Nephron progenitor cell (in vitro differentiated cells): ENCODE results near the gene NAA40.
A peak's percentile ranks its signal among the peaks of the same experiment; 100 is the strongest.

Source experiments
- DNase-seq: peaks from one replicate; pipeline ENCODE4 v3.0.0; 2021
- H3K27ac Mint-ChIP-seq: 2 replicates; pipeline ENCODE4 v1.8.0; 2021; ENCODE audit warnings: mild to moderate bottlenecking, moderate library complexity, mixed read lengths
- H3K27me3 Mint-ChIP-seq: 2 replicates; pipeline ENCODE4 v1.8.0; 2021; ENCODE audit warnings: mild to moderate bottlenecking, low read depth, mixed read lengths; ENCODE audit not compliant: poor library complexity
- H3K36me3 Mint-ChIP-seq: 2 replicates; pipeline ENCODE4 v1.8.0; 2021; ENCODE audit warnings: low read depth, mixed read lengths
- H3K4me1 Mint-ChIP-seq: 2 replicates; pipeline ENCODE4 v1.8.0; 2021; ENCODE audit warnings: mixed read lengths
- H3K4me3 Mint-ChIP-seq: 2 replicates; pipeline ENCODE4 v1.8.0; 2021; ENCODE audit warnings: mild to moderate bottlenecking, moderate library complexity, mixed read lengths
- H3K9me3 Mint-ChIP-seq: 2 replicates; pipeline ENCODE4 v1.8.0; 2021; ENCODE audit warnings: mild to moderate bottlenecking, moderate library complexity, mixed read lengths
- CTCF ChIP-seq: fragments of 200-600 bp; sonication (generic); IDR thresholded peaks from 2 replicates; pipeline ENCODE4 v1.5.0; 2021; ENCODE audit warnings: antibody characterized with exemption

The NAA40 gene

DNA sequence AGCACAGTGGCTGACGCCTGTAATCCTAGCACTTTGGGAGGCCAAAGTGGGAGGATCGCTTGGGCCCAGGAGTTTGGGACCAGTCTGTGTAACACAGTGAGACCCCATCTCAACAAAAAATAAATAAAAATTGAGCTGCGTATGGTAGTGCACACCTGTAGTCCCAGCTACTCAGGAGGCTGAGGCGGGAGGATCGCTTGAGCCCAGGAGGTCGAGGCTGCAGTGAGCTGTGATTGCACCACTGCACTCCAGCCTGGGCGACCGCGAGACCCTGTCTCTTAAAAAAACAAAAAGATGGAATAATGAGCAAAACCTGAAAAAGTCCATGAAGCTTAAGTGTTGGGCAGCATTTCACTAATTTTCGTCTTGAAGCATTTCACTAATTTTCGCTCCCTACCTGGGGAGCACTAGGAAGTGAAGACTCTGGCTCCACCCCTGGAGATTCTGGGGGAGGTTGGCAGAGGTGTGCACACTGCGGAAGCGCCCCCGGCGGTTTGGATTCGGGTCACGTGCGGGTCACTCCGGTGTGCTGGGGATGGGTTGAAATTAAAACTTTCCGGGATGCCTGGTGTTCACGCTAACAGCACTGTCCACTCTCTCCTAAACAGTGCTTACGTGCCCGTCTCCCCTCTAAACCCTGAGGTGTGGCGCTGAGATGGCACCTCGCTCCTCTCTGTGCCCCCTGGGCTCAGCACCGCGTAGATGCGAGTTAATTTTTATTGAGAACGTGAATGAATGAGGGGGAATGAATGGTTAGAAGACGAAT, 906 bp upstream of the NAA40 start:
- no peaks in the 10 kb centered on the region for H3K36me3 Mint-ChIP-seq
- no peak for TF ChIP-seq CTCF
- H3K27me3 Mint-ChIP-seq: no peaks in the 10 kb centered on the region
- H3K27ac Mint-ChIP-seq: peak overlapping the region; percentile 97
- peaks cover 66% of the 10 kb centered on the region for H3K4me1 Mint-ChIP-seq
- H3K4me3 Mint-ChIP-seq: peak overlapping the region; percentile 84
- DNase-seq: peak; percentile 36
- H3K9me3 Mint-ChIP-seq: peaks cover 4% of the 10 kb centered on the region

DNA sequence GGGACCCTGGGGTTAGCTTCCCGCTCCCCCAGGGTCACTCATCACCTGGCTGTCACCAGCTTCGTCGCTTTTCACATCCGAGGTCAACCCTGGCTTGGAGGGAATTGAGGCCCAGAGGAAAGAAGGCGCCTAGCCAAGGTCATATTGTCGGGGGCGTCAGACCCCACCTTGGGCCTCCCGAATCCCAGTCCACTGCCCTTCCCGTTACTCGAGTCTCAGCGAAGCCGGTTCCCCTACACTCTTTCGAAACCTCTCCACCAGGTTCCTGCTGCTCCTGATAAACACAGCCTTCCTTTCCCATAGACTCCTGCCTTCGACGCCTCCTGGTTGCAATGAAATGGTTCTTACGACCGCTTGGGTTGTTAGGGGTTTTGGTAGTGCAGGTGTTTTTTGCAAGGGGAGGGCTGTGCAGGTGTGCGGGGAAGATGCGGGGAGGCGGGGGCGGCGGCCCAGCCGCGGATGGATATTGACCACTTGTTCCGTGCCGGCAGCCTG, 642 bp downstream of the NAA40 start:
- Mint-ChIP-seq H3K4me1 (peaks cover 79% of the 10 kb centered on the region), H3K36me3 (no peaks in the 10 kb centered on the region), H3K4me3 (peak overlapping the region; percentile 89), H3K9me3 (peaks cover 4% of the 10 kb centered on the region), H3K27ac (peak overlapping the region; percentile 86), H3K27me3 (no peaks in the 10 kb centered on the region)
- DNase-seq: no peak
- no peak for TF ChIP-seq CTCF

GRCh38 chr11:63940786-63941185, 2.0 kb downstream of the NAA40 start:
- H3K4me1 Mint-ChIP-seq: peaks cover 82% of the 10 kb centered on the region
- H3K9me3 Mint-ChIP-seq: no peaks in the 10 kb centered on the region
- H3K4me3 Mint-ChIP-seq: peak overlapping the region; percentile 89
- no peak for DNase-seq
- peaks cover 5% of the 10 kb centered on the region for H3K27me3 Mint-ChIP-seq
- no peaks in the 10 kb centered on the region for H3K36me3 Mint-ChIP-seq
- no peak for TF ChIP-seq CTCF
- no peak overlapping the region for H3K27ac Mint-ChIP-seq

DNA sequence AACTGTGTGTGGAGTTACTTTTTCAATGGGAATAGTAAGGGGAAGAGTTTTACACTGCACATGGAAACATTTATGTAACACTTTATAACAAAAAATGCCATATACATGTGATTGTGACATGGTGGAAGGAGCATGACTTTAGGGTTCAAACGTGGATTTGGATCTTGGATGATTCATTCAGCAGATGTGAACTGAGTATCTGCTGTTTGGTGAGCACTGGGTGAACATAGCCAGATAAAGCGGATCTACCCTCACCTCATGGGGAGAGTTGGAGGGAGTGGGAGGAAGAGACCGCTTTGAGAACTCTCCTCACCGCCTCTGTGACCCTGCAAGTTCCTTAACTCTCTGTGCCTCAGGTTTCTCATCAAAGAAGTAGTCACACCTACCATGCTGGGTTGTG, 3.1 kb downstream of the NAA40 start:
- no peak for TF ChIP-seq CTCF
- peak overlapping the region; percentile 89 for H3K4me3 Mint-ChIP-seq
- H3K36me3 Mint-ChIP-seq: peaks cover 4% of the 10 kb centered on the region
- no peak for DNase-seq
- H3K27ac Mint-ChIP-seq: peak overlapping the region; percentile 86
- peaks cover 80% of the 10 kb centered on the region for H3K4me1 Mint-ChIP-seq
- peaks cover 7% of the 10 kb centered on the region for H3K27me3 Mint-ChIP-seq
- no peaks in the 10 kb centered on the region for H3K9me3 Mint-ChIP-seq

- TF ChIP-seq CTCF: no peak
- H3K4me1 Mint-ChIP-seq: peaks cover 73% of the 10 kb centered on the region
- H3K27me3 Mint-ChIP-seq: peaks cover 7% of the 10 kb centered on the region
- no peak for DNase-seq
- H3K4me3 Mint-ChIP-seq: no peak overlapping the region
- H3K9me3 Mint-ChIP-seq: no peaks in the 10 kb centered on the region
- H3K27ac Mint-ChIP-seq: no peak overlapping the region
- peaks cover 10% of the 10 kb centered on the region for H3K36me3 Mint-ChIP-seq
These were observed 4.0 kb downstream of the NAA40 start for GRCh38 chr11:63942803-63943202.

DNA sequence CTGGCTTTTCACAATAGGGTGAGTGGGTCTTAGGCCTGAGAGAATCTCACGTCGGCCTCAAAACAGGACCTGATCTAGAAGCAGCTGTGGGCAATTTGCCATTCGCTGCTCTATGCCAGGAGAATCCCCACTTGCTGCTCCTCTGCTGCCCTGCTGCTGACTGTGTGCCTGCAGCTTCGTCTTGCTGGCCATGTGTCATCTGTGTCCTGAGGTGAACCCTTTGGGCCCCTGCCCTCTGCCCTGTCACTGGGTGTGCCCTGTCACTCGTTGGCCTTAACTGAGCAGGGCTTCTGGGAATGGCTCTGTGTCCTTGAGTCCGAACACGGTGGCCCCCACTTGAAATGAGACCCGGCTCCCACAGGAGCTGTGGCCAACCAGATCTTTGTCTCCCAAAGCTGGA, 6.2 kb downstream of the NAA40 start:
- Mint-ChIP-seq H3K27ac (peak overlapping the region; percentile 83), H3K4me1 (peaks cover 60% of the 10 kb centered on the region), H3K9me3 (no peaks in the 10 kb centered on the region), H3K4me3 (no peak overlapping the region), H3K36me3 (peaks cover 24% of the 10 kb centered on the region), H3K27me3 (peaks cover 7% of the 10 kb centered on the region)
- TF ChIP-seq CTCF: no peak
- no peak for DNase-seq
